Measurements from ENCODE around the gene LRRC46. TPM values are rescaled to one million over a fixed set of nuclear protein-coding genes. Genes with fewer than 3 reads are reported as not detected.
A peak's percentile ranks its signal among the peaks of the same experiment; 100 is the strongest.

LRRC46 gene
- total and polyA plus RNA-seq, 10 of the 15 experiments (the other 5 are each of a cell fraction or from before 2014, with no cell fraction given) = 0.15 to 1.8 (median 0.38) TPM; not detected in 1

GRCh38 chr17:47792979-47793378 is 38.5 kb upstream of the LRRC46 start (continued):
- no peak for TF ChIP-seq HSF1 (IDR thresholded peaks at IDR 0.05; ENCODE audit: low read depth, low read length)

- H3K9me3 ChIP-seq (replicated peaks; ENCODE audit: control insufficient read depth, insufficient read depth, low read length) = no peaks in the 10 kb centered on the region
- no peak overlapping the region for H3K27ac ChIP-seq (ENCODE audit: control insufficient read depth, insufficient read depth)
- peak; percentile 85 for TF ChIP-seq REST (IDR thresholded peaks at IDR 0.05; ENCODE audit: low read depth, low read length)
- no peak for TF ChIP-seq JUND (IDR thresholded peaks at IDR 0.05; ENCODE audit: low read depth, low read length)
- no peak for TF ChIP-seq HDGF (IDR thresholded peaks at IDR 0.05)
- no peak for TF ChIP-seq SUPT20H (IDR thresholded peaks at IDR 0.05; ENCODE audit: borderline replicate concordance, control insufficient read depth, low read depth, low read length)
- H4K20me1 ChIP-seq (ENCODE audit: control insufficient read depth, insufficient read depth) = no peaks in the 10 kb centered on the region
- no peaks in the 10 kb centered on the region for H3K36me3 ChIP-seq (ENCODE audit: control insufficient read depth in 2 of 2, insufficient read depth in 2 of 2, low read length in 1 of 2)
- no peak overlapping the region for H3K4me2 ChIP-seq (ENCODE audit: control insufficient read depth, insufficient read depth)
- ChIA-PET CTCF (interaction anchor here (0.8 to 1.3 kb wide), 6 partner anchors 9 to 133 kb away, joined by 3 to 5 read pairs (median 4); partner anchors contain the start of gene OSBPL7), RAD21 (ENCODE audit: unreplicated experiment) (no interaction called here), POLR2A (no interaction called here), SMC1A (ENCODE audit: uncharacterized antibody, unreplicated experiment) (interaction anchor here (1.4 kb wide), 1 partner anchor 134 kb away, joined by 3 read pairs; no protein-coding TSS in a partner anchor)
- H3K9ac ChIP-seq (ENCODE audit: control insufficient read depth, insufficient read depth, low read length) = no peak overlapping the region
- no peak for DNase-seq (ENCODE audit: low read depth, low spot score)
- in situ Hi-C loops (cut with MboI) = no loop called here
- BruUV-seq (replicated peaks) = no TSS peak
- 0% methylated on average over 2 of the region's 2 CpGs for WGBS (ENCODE audit: insufficient coverage, insufficient replicate concordance, low lambda C conversion rate, missing lambda C conversion rate)
- H3K4me1 ChIP-seq (ENCODE audit: control insufficient read depth, insufficient read depth, low read length) = no peaks in the 10 kb centered on the region
- ATAC-seq = no peak
- H3K27me3 ChIP-seq (replicated peaks in 1 of 2; ENCODE audit: control insufficient read depth in 2 of 2, insufficient read depth in 2 of 2, low read length in 1 of 2) = no peaks in the 10 kb centered on the region
- intact Hi-C loops (cut with micrococcal nuclease; ENCODE audit: unreplicated experiment) = no loop called here
- H3K4me3 ChIP-seq = no peak overlapping the region
- H3K79me2 ChIP-seq (ENCODE audit: control insufficient read depth, insufficient read depth, low read length) = no peaks in the 10 kb centered on the region
- no peak overlapping the region for H2AFZ ChIP-seq (ENCODE audit: control insufficient read depth, low read depth, low read length)
- no peak for FAIRE-seq
Measured at GRCh38 chr17:47797797-47798196, 33.7 kb upstream of the LRRC46 start.
